A673 (cell line): ENCODE results near the gene THSD7B.

ENCODE experiments used
- CTCF ChIP-seq: fragments of 300-800, 200-600 bp; sonication (generic); conservative IDR thresholded peaks from 2 replicates; pipeline ENCODE4 v1.5.1; 2017; ENCODE audit warnings: low read depth, mild to moderate bottlenecking, antibody characterized with exemption, low read length, moderate library complexity, mixed read lengths
- EZH2 ChIP-seq: fragments of 200-600 bp; sonication (generic); IDR thresholded peaks from 2 replicates; pipeline ENCODE4 v1.6.1; 2017; ENCODE audit warnings: borderline replicate concordance, low read depth, mild to moderate bottlenecking, mixed read lengths, antibody characterized with exemption, low read length; ENCODE audit not compliant: poor library complexity, severe bottlenecking

GRCh38 chr2:137379186-137379585 is 613.8 kb downstream of the THSD7B start:
- TF ChIP-seq CTCF (no peak), EZH2 (no peak)
